Body of pancreas (tissue), 4 donors: ENCODE results near the gene HGFAC. TPM values are rescaled to one million over a fixed set of nuclear protein-coding genes. Genes with fewer than 3 reads are reported as not detected.

ENCODE experiments used
- ATAC-seq: fragments of 150-250 bp; one replicate; pipeline ENCODE4 v1.9.1; 2016
- DNase-seq, 4 donors: peaks; one replicate each; pipeline ENCODE4 v3.0.0-alpha.2; 2019
- H3K27ac ChIP-seq, 4 donors: fragments of 200-600 bp; sonication (generic); 1 replicate in 3 of 4; 2 replicates in 1 of 4; pipeline versions ENCODE4 v1.5.1 to v1.6.1; 2016 to 2019; ENCODE audit warnings: mild to moderate bottlenecking in 1 of 4, mixed read lengths in 1 of 4, moderate library complexity in 1 of 4
- H3K27me3 ChIP-seq, 2 donors: fragments of 200-600 bp; sonication (generic); one replicate each; pipeline ENCODE4 v1.6.0; 2016; ENCODE audit warnings: mild to moderate bottlenecking in 1 of 2
- H3K36me3 ChIP-seq, 2 donors: fragments of 200-600 bp; sonication (generic); replicated peaks in 1 of 2; 2 replicates each; pipeline ENCODE4 v1.5.1; 2016; ENCODE audit warnings: low read depth in 2 of 2; ENCODE audit not compliant: insufficient read depth in 1 of 2
- H3K4me1 ChIP-seq: fragments of 200-600 bp; sonication (generic); one replicate; pipeline ENCODE4 v1.6.0; 2016
- H3K4me3 ChIP-seq, 2 donors: fragments of 200-600 bp; sonication (generic); 1 replicate in 1 of 2; 2 replicates in 1 of 2; pipeline ENCODE4 v1.5.1; 2016 to 2019
- H3K9me3 ChIP-seq, 3 donors: fragments of 200-600 bp; sonication (generic); 1 replicate in 2 of 3; 2 replicates in 1 of 3; pipeline ENCODE4 v1.5.1; 2016
- POLR2A ChIP-seq, 3 donors: fragments of 450-650 bp; IDR thresholded peaks; one replicate each; pipeline ENCODE4 v1.6.1; 2016; ENCODE audit warnings: antibody characterized with exemption in 3 of 3, mild to moderate bottlenecking in 2 of 3
- WGBS, 2 donors: methylation state at CpG; one replicate each; pipeline ENCODE4 v1.1.5; 2017; 5-methylcytosine and 5-hydroxymethylcytosine counted together
- intact Hi-C: fragments of 100-400 bp; cut with DNase I; formaldehyde crosslinking; loops from one replicate; pipeline ENCODE4 v1.15.1; 2023
- total RNA-seq, 2 donors: library from RNA; depleted of rRNA; stranded (reverse); fragments of >200 nt; gene quantifications; one replicate each; pipeline ENCODE4 v1.1.0, GENCODE V29; 2016
- TF ChIP-seq, protein P1 (sequence below), 7 experiments: fragments of 450-650 bp in 4 of 7; fragments of 200-600 bp in 3 of 7; sonication (generic) in 3 of 7; IDR thresholded peaks; one replicate each; pipeline ENCODE4 v1.5.1; 2016 to 2019; ENCODE audit warnings: antibody characterized with exemption in 7 of 7

The HGFAC gene
- total RNA-seq, 2 donors from 2014 or later: 0.78 TPM; not detected in 1

DNA sequence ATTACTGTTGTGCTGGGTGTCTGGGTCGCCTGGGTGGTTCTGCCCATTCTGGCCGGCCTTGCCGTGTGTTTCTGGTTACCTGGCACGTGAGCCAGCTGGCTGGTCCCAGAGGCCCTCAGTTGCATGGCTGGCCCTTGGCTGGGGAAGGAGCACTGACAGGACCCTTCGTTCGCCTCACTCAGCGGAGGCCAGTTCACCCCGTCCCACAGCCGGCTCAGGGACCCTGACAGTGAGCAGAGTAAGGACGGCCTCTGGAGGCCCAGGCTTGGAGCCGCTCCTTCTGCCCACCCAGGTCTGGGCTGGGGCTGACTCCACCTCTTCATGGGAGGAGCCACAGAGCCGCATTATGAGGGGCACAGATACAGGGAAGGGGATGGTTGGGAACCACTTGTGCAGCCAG is 20.3 kb upstream of the HGFAC start:
- ATAC-seq (no peak), DNase-seq (no peak)
- 84 to 90% methylated on average over 9 to 11 of the region's 12 CpGs for WGBS, 2 donors
- no peak overlapping the region for H3K4me3 ChIP-seq
- no peaks in the 10 kb centered on the region for H3K9me3 ChIP-seq
- no peaks in the 10 kb centered on the region for H3K4me1 ChIP-seq
- H3K36me3 ChIP-seq: no peaks in the 10 kb centered on the region
- TF ChIP-seq, protein P1, sequence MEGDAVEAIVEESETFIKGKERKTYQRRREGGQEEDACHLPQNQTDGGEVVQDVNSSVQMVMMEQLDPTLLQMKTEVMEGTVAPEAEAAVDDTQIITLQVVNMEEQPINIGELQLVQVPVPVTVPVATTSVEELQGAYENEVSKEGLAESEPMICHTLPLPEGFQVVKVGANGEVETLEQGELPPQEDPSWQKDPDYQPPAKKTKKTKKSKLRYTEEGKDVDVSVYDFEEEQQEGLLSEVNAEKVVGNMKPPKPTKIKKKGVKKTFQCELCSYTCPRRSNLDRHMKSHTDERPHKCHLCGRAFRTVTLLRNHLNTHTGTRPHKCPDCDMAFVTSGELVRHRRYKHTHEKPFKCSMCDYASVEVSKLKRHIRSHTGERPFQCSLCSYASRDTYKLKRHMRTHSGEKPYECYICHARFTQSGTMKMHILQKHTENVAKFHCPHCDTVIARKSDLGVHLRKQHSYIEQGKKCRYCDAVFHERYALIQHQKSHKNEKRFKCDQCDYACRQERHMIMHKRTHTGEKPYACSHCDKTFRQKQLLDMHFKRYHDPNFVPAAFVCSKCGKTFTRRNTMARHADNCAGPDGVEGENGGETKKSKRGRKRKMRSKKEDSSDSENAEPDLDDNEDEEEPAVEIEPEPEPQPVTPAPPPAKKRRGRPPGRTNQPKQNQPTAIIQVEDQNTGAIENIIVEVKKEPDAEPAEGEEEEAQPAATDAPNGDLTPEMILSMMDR (IDR thresholded peaks at IDR 0.05): no peak
- TF ChIP-seq POLR2A (IDR thresholded peaks at IDR 0.05): no peak
- H3K27ac ChIP-seq: no peak overlapping the region
- intact Hi-C loops: no loop called here
- H3K27me3 ChIP-seq: no peaks in the 10 kb centered on the region

DNA sequence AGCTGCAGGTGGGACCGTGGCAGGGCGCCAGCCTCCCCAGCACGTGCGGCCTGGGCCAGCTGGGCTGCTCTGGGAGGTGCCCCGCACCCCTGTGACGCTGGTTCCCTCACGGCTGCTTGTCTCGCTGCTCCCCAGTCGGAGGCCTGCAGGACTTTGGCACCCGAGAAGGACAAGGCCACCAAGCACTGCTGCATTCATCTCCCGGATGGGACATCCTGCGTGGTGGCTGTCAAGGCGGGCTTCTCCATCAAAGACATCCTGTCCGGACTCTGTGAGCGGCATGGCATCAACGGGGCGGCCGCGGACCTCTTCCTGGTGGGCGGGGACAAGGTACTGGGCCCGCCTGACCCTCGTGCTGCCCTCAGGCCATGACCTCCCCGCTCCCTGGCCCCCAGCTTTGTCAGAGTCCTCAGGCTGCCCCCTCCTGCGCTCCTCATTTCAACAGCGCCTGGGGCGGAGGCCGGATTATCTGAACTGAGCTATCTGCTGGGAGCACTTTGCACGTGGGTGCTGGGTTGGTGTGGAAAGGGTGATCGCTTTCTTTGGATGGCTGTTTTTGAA is 19.4 kb upstream of the HGFAC start:
- TF ChIP-seq POLR2A (IDR thresholded peaks at IDR 0.05): no peak
- TF ChIP-seq, protein P1 (IDR thresholded peaks at IDR 0.05): no peak
- H3K36me3 ChIP-seq: no peaks in the 10 kb centered on the region
- WGBS, 2 donors: 89 to 97% methylated on average over 6 to 21 of the region's 29 CpGs
- ATAC-seq: no peak
- H3K4me3 ChIP-seq: no peak overlapping the region
- no peaks in the 10 kb centered on the region for H3K9me3 ChIP-seq
- no peak for DNase-seq
- intact Hi-C loops: no loop called here
- no peak overlapping the region for H3K27ac ChIP-seq
- no peaks in the 10 kb centered on the region for H3K27me3 ChIP-seq
- H3K4me1 ChIP-seq: no peaks in the 10 kb centered on the region

DNA sequence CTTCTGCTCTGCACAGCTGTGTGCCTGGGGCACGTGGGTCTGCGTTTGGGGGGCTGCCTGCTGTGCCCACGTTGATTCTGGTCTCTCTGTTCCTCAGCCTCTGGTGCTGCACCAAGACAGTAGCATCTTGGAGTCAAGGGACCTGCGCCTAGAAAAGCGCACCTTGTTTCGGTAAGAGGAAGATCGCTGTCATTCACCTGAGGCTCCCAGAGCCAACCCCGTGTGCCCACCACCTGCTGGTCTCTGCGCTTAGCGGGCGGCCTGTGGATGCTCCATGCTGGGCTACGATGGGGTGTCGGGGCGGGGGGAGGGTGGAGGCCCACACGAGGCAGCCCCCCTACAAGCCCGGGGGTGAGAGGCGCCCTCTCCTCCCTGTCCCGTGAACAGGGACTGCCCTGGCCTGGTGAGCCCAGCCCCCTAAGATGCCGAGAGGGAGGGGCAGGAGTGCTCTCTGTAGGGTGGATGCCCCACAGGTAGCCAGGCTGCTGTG is 18.9 kb upstream of the HGFAC start:
- ATAC-seq (no peak), DNase-seq (no peak)
- WGBS, 2 donors: 89 to 90% methylated on average over 11 to 19 of the region's 19 CpGs
- Histone ChIP-seq H3K36me3 (no peaks in the 10 kb centered on the region), H3K4me3 (no peak overlapping the region), H3K27me3 (no peaks in the 10 kb centered on the region), H3K4me1 (no peaks in the 10 kb centered on the region), H3K9me3 (no peaks in the 10 kb centered on the region), H3K27ac (no peak overlapping the region)
- TF ChIP-seq, protein P1 (IDR thresholded peaks at IDR 0.05): no peak
- intact Hi-C loops: no loop called here

DNA sequence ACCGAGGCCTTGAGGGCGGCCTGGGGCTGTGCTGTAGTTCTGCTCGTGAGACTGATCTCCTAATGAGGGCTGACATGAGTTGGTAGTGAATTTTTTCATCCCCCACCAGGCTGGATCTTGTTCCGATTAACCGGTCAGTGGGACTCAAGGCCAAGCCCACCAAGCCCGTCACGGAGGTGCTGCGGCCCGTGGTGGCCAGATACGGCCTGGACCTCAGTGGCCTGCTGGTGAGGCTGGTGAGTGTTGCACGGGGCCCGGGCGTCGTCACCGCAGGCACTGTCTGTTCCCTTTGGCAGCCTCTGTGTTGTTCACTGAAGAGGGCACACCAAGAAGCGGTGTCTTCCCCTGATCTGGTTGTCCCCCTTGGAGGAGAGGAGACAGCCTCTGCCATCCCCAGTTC is 18.4 kb upstream of the HGFAC start:
- Histone ChIP-seq H3K36me3 (no peaks in the 10 kb centered on the region), H3K27ac (no peak overlapping the region), H3K4me1 (no peaks in the 10 kb centered on the region), H3K27me3 (no peaks in the 10 kb centered on the region), H3K9me3 (no peaks in the 10 kb centered on the region), H3K4me3 (no peak overlapping the region)
- intact Hi-C loops: no loop called here
- ATAC-seq: no peak
- TF ChIP-seq, protein P1 (IDR thresholded peaks at IDR 0.05): no peak
- TF ChIP-seq POLR2A (IDR thresholded peaks at IDR 0.05): no peak
- no peak for DNase-seq
- whole genome bisulfite sequencing, 2 donors: 96 to 98% methylated on average over 8 to 16 of the region's 16 CpGs

DNA sequence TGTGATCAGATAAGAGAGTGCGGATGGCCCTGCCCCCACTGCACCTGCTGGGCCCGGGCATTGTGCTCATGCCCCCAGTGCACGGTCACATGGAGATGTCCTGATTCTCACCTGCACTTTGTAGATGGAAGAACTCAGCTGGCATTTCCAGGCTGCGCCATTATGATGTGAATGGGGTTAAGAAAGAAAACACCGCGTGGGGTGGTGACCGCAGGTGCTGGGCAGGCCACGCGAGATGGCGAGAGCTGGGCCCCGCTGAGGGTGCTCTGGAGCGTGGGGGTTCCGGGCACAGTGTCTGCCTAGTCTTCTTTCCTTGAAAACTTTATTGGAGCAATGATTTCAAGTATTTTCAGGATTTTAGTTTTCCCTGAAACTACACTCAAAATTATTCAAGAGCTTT is 17.8 kb upstream of the HGFAC start:
- ATAC-seq: peak; percentile 18

More for the DNA sequence above, 17.8 kb upstream of the HGFAC start:
- intact Hi-C loops: no loop called here
- H3K9me3 ChIP-seq: no peaks in the 10 kb centered on the region
- H3K27me3 ChIP-seq: no peaks in the 10 kb centered on the region
- no peak for DNase-seq
- no peaks in the 10 kb centered on the region for H3K36me3 ChIP-seq
- 94 to 99% methylated on average over 11 to 13 of the region's 13 CpGs for WGBS, 2 donors
- H3K4me3 ChIP-seq: no peak overlapping the region
- H3K27ac ChIP-seq: no peak overlapping the region
- no peaks in the 10 kb centered on the region for H3K4me1 ChIP-seq
- TF ChIP-seq POLR2A (IDR thresholded peaks at IDR 0.05): no peak
- TF ChIP-seq, protein P1 (IDR thresholded peaks at IDR 0.05): no peak
